Hepatocyte (in vitro differentiated cells): Measurements from ENCODE around the gene PCBP3. TPM values are rescaled to one million over a fixed set of nuclear protein-coding genes. Genes with fewer than 3 reads are reported as not detected.
A peak's percentile ranks its signal among the peaks of the same experiment; 100 is the strongest.

Experiments
- DNase-seq: peaks from one replicate; pipeline ENCODE4 v3.0.0-alpha.2; 2016; ENCODE audit warnings: low spot score
- H2AFZ ChIP-seq: fragments of 200-600 bp; sonication (generic); 2 replicates; pipeline ENCODE4 v1.6.0; 2016; ENCODE audit warnings: antibody characterized with exemption, mild to moderate bottlenecking
- H3K27ac ChIP-seq: fragments of 200-600 bp; sonication (generic); 2 replicates; pipeline ENCODE4 v1.5.1; 2016; ENCODE audit warnings: mild to moderate bottlenecking
- H3K27me3 ChIP-seq: fragments of 200-600 bp; sonication (generic); 2 replicates; pipeline ENCODE4 v1.6.1; 2016
- H3K36me3 ChIP-seq: fragments of 200-600 bp; sonication (generic); replicated peaks from 2 replicates; pipeline ENCODE4 v1.5.1; 2016; ENCODE audit warnings: low read depth; ENCODE audit not compliant: insufficient read depth
- H3K4me1 ChIP-seq: fragments of 200-600 bp; sonication (generic); 2 replicates; pipeline ENCODE4 v1.5.1; 2016; ENCODE audit warnings: mild to moderate bottlenecking, moderate library complexity; ENCODE audit not compliant: insufficient read depth
- H3K4me2 ChIP-seq: fragments of 200-600 bp; sonication (generic); 2 replicates; pipeline ENCODE4 v1.6.0; 2016
- H3K4me3 ChIP-seq: fragments of 200-600 bp; sonication (generic); 2 replicates; pipeline ENCODE4 v1.5.1; 2016; ENCODE audit warnings: mild to moderate bottlenecking
- H3K79me2 ChIP-seq: fragments of 200-600 bp; sonication (generic); 2 replicates; pipeline ENCODE4 v1.6.0; 2017; ENCODE audit warnings: mild to moderate bottlenecking
- H3K9me2 ChIP-seq: fragments of 200-600 bp; sonication (generic); replicated peaks from 2 replicates; pipeline ENCODE4 v1.6.0; 2017; ENCODE audit warnings: mild to moderate bottlenecking; ENCODE audit not compliant: insufficient read depth
- H3K9me3 ChIP-seq: fragments of 200-600 bp; sonication (generic); 2 replicates; pipeline ENCODE4 v1.5.1; 2016; ENCODE audit warnings: low read depth, mild to moderate bottlenecking
- H4K20me1 ChIP-seq: fragments of 200-600 bp; sonication (generic); 2 replicates; pipeline ENCODE4 v1.6.0; 2016; ENCODE audit warnings: mild to moderate bottlenecking; ENCODE audit not compliant: insufficient read depth, poor library complexity, severe bottlenecking
- EZH2 ChIP-seq: fragments of 200-600 bp; sonication (generic); IDR thresholded peaks from 2 replicates; pipeline ENCODE4 v1.6.1; 2016; ENCODE audit warnings: antibody characterized with exemption, mild to moderate bottlenecking, borderline replicate concordance
- EZH2phosphoT487 ChIP-seq: fragments of 200-600 bp; sonication (generic); IDR thresholded peaks from one replicate; pipeline ENCODE4 v1.6.1; 2018; ENCODE audit warnings: antibody characterized with exemption, mild to moderate bottlenecking, low read depth, moderate library complexity; ENCODE audit not compliant: unreplicated experiment, severe bottlenecking
- WGBS: methylation state at CpG from one replicate; pipeline ENCODE4 v1.1.6; 2016; ENCODE audit warnings: low lambda C conversion rate; ENCODE audit errors: missing lambda C conversion rate; 5-methylcytosine and 5-hydroxymethylcytosine counted together
- polyA plus RNA-seq: library from polyadenylated mRNA; unstranded; fragments of >200 nt; fragmentation: Nextera tagmentation; extraction: Ambion mirVana; gene quantifications from 2 replicates; pipeline ENCODE4 v1.2.1, GENCODE V29; 2016
- total RNA-seq: library from RNA; depleted of rRNA; stranded (reverse); fragments of >200 nt; gene quantifications from 2 replicates; pipeline ENCODE4 v1.2.3, GENCODE V29; 2014
- TF ChIP-seq, protein P1 (sequence below): fragments of 200-600 bp; sonication (generic); IDR thresholded peaks from 2 replicates; pipeline ENCODE4 v1.5.1; 2016; ENCODE audit warnings: antibody characterized with exemption, mild to moderate bottlenecking; ENCODE audit not compliant: poor library complexity

Gene PCBP3
- total and polyA plus RNA-seq, 2 experiments from 2014 or later = 3.1 to 8.8 TPM

DNA sequence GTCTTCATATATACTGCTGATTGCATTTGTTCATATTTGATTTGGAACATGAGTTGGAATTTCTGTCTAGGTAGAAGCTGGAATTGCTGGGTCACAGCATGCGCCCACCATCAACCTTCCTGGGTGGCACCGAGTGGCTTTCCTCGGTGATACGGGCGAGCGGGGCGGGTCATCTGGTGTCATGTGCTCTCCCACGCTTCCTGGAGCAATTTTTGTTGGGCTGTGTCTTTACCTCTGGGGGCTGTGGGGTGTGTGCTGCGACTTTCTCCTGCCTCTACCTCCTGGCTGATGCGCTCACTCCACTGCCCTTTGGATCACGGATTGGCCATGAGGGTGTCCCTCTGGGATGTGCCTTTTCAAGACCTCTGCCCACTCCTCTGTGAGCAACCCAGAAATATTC is 229.4 kb downstream of the PCBP3 start:
- H4K20me1 ChIP-seq = no peaks in the 10 kb centered on the region
- H3K36me3 ChIP-seq = no peaks in the 10 kb centered on the region
- TF ChIP-seq EZH2phosphoT487 (no peak), EZH2 (no peak)
- TF ChIP-seq, protein P1, sequence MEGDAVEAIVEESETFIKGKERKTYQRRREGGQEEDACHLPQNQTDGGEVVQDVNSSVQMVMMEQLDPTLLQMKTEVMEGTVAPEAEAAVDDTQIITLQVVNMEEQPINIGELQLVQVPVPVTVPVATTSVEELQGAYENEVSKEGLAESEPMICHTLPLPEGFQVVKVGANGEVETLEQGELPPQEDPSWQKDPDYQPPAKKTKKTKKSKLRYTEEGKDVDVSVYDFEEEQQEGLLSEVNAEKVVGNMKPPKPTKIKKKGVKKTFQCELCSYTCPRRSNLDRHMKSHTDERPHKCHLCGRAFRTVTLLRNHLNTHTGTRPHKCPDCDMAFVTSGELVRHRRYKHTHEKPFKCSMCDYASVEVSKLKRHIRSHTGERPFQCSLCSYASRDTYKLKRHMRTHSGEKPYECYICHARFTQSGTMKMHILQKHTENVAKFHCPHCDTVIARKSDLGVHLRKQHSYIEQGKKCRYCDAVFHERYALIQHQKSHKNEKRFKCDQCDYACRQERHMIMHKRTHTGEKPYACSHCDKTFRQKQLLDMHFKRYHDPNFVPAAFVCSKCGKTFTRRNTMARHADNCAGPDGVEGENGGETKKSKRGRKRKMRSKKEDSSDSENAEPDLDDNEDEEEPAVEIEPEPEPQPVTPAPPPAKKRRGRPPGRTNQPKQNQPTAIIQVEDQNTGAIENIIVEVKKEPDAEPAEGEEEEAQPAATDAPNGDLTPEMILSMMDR = no peak
- H3K79me2 ChIP-seq = no peaks in the 10 kb centered on the region
- no peaks in the 10 kb centered on the region for H3K27me3 ChIP-seq
- H3K4me1 ChIP-seq = peaks cover 30% of the 10 kb centered on the region
- H3K9me3 ChIP-seq = no peaks in the 10 kb centered on the region
- H3K27ac ChIP-seq = no peak overlapping the region
- DNase-seq = no peak
- H3K4me2 ChIP-seq = no peak overlapping the region
- no peak overlapping the region for H2AFZ ChIP-seq
- H3K9me2 ChIP-seq = no peaks in the 10 kb centered on the region
- 92% methylated on average over 11 of the region's 11 CpGs for WGBS
- no peak overlapping the region for H3K4me3 ChIP-seq

- Histone ChIP-seq H3K79me2 (no peaks in the 10 kb centered on the region), H3K4me3 (no peak overlapping the region), H3K4me1 (peaks cover 32% of the 10 kb centered on the region), H3K9me2 (no peaks in the 10 kb centered on the region), H3K27me3 (no peaks in the 10 kb centered on the region), H3K27ac (no peak overlapping the region), H2AFZ (no peak overlapping the region), H3K9me3 (no peaks in the 10 kb centered on the region), H3K36me3 (no peaks in the 10 kb centered on the region), H4K20me1 (no peaks in the 10 kb centered on the region), H3K4me2 (no peak overlapping the region)
- TF ChIP-seq, protein P1 = no peak
- TF ChIP-seq EZH2phosphoT487 (no peak), EZH2 (no peak)
- no peak for DNase-seq
- WGBS = 75% methylated on average over 11 of the region's 11 CpGs
These were observed 229.9 kb downstream of the PCBP3 start for GRCh38 chr21:45873418-45873817.

DNA sequence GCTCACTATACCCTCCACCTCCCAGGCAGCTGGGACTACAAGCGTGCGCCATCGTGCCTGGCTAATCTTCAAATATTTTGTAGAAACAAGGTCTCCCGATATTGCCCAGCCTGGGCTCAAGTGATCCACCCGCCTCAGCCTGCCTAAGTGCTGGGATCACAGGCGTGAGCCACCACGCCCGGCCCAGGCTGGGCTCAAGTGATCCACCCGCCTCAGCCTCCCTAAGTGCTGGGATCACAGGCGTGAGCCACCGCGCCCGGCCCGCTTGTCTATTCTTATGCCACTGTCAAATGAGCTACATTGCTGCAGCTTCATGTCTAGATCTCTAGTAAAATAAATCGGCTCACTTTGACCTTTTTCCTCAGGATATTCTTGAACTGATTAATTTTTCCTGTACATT is 230.3 kb downstream of the PCBP3 start:
- no peak for DNase-seq
- H3K9me2 ChIP-seq = no peaks in the 10 kb centered on the region
- no peaks in the 10 kb centered on the region for H3K36me3 ChIP-seq
- no peaks in the 10 kb centered on the region for H4K20me1 ChIP-seq
- H3K27me3 ChIP-seq = no peaks in the 10 kb centered on the region
- H3K4me2 ChIP-seq = no peak overlapping the region
- TF ChIP-seq EZH2phosphoT487 = no peak
- TF ChIP-seq, protein P1 = no peak
- TF ChIP-seq EZH2 = no peak
- H3K4me1 ChIP-seq = peaks cover 32% of the 10 kb centered on the region
- WGBS = 93% methylated on average over 15 of the region's 15 CpGs
- no peaks in the 10 kb centered on the region for H3K9me3 ChIP-seq
- no peak overlapping the region for H2AFZ ChIP-seq
- H3K27ac ChIP-seq = peak overlapping the region; percentile 81
- H3K4me3 ChIP-seq = no peak overlapping the region
- no peaks in the 10 kb centered on the region for H3K79me2 ChIP-seq
